A673 (cell line): ENCODE data around the gene STX18. TPM values are rescaled to one million over a fixed set of nuclear protein-coding genes. Genes with fewer than 3 reads are reported as not detected.
"Not testable (repeated sequence)": the region's sequence is repeated elsewhere in the genome, so short reads cannot be mapped to it uniquely, and the experiment has no call there.

Source experiments
- BruUV-seq: library from RNA; stranded (reverse); fragments of 400-500 nt; replicated peaks from 2 replicates; lab custom pipeline; 2021; lab: Mats Ljungman, UMichigan
- CTCF ChIA-PET: fragments of 300-600 bp; sonication (Branson Sonifier 250); formaldehyde crosslinking; loops from one replicate; lab custom pipeline; 2022; ENCODE audit warnings: antibody characterized with exemption; lab: Charles Lee
- POLR2A ChIA-PET: fragments of 300-600 bp; sonication (Branson Sonifier 250); formaldehyde crosslinking; loops from one replicate; lab custom pipeline; 2022; ENCODE audit warnings: antibody characterized with exemption; ENCODE audit not compliant: low non-redundant PET; lab: Charles Lee
- DNase-seq: peaks from one replicate; pipeline ENCODE4 v3.0.0-alpha.2; 2015; ENCODE audit warnings: low spot score
- H3K27ac ChIP-seq: fragments of 200-600 bp; sonication (generic); 2 replicates; pipeline ENCODE4 v1.5.1; 2016; ENCODE audit warnings: mixed run types, low read depth, mild to moderate bottlenecking, mixed read lengths, antibody characterized with exemption, low read length; ENCODE audit not compliant: poor library complexity, severe bottlenecking
- H3K27me3 ChIP-seq: fragments of 200-600 bp; sonication (generic); replicated peaks from 2 replicates; pipeline ENCODE4 v1.6.1; 2017; ENCODE audit warnings: mixed run types, low read depth, mild to moderate bottlenecking, mixed read lengths, antibody characterized with exemption, low read length; ENCODE audit not compliant: insufficient read depth, poor library complexity
- H3K36me3 ChIP-seq: fragments of 200-600 bp; sonication (generic); 2 replicates; pipeline ENCODE4 v1.6.1; 2016; ENCODE audit warnings: mixed run types, mild to moderate bottlenecking, mixed read lengths, antibody characterized with exemption, low read length; ENCODE audit not compliant: insufficient read depth, poor library complexity, severe bottlenecking
- H3K4me1 ChIP-seq: fragments of 200-600 bp; sonication (generic); 2 replicates; pipeline ENCODE4 v1.6.1; 2017; ENCODE audit warnings: mixed run types, mild to moderate bottlenecking, mixed read lengths, antibody characterized with exemption, low read length; ENCODE audit not compliant: insufficient read depth, poor library complexity, severe bottlenecking
- H3K4me3 ChIP-seq: fragments of 200-600 bp; sonication (generic); 2 replicates; pipeline ENCODE4 v1.5.1; 2016; ENCODE audit warnings: low read depth, mixed run types, mild to moderate bottlenecking, mixed read lengths, low read length; ENCODE audit not compliant: poor library complexity, severe bottlenecking
- H3K9me3 ChIP-seq: fragments of 200-600 bp; sonication (generic); 2 replicates; pipeline ENCODE4 v1.6.1; 2016; ENCODE audit warnings: mixed run types, low read depth, mild to moderate bottlenecking, mixed read lengths, antibody characterized with exemption, low read length; ENCODE audit not compliant: poor library complexity, severe bottlenecking
- EZH2 ChIP-seq: fragments of 200-600 bp; sonication (generic); IDR thresholded peaks from 2 replicates; pipeline ENCODE4 v1.6.1; 2017; ENCODE audit warnings: borderline replicate concordance, low read depth, mild to moderate bottlenecking, mixed read lengths, antibody characterized with exemption, low read length; ENCODE audit not compliant: poor library complexity, severe bottlenecking
- intact Hi-C: fragments of 100-400 bp; cut with micrococcal nuclease; formaldehyde crosslinking; loops from one replicate; pipeline ENCODE4 v1.10.0; 2022; ENCODE audit not compliant: unreplicated experiment
- total RNA-seq: library from RNA; stranded (reverse); gene quantifications from 2 replicates; pipeline ENCODE4 v1.2.3, GENCODE V29; 2021
- TF ChIP-seq, protein P1 (sequence below): fragments of 300-800, 200-600 bp; sonication (generic); conservative IDR thresholded peaks from 2 replicates; pipeline ENCODE4 v1.5.1; 2017; ENCODE audit warnings: low read depth, mild to moderate bottlenecking, antibody characterized with exemption, low read length, moderate library complexity, mixed read lengths

The STX18 gene
- total RNA-seq, 1 experiment from 2014 or later, result 34.3 TPM

- Histone ChIP-seq H3K4me3 (no peak overlapping the region), H3K4me1 (peaks cover 8% of the 10 kb centered on the region), H3K9me3 (no peaks in the 10 kb centered on the region), H3K36me3 (peaks cover 4% of the 10 kb centered on the region), H3K27me3 (no peaks in the 10 kb centered on the region), H3K27ac (no peak overlapping the region)
- ChIA-PET POLR2A (interaction anchor here (0.7 kb wide), 1 partner anchor 9 kb away, joined by 9 read pairs; no protein-coding TSS in a partner anchor), CTCF (no interaction called here)
- DNase-seq, result no peak
- no peak for TF ChIP-seq EZH2
- TF ChIP-seq, protein P1, sequence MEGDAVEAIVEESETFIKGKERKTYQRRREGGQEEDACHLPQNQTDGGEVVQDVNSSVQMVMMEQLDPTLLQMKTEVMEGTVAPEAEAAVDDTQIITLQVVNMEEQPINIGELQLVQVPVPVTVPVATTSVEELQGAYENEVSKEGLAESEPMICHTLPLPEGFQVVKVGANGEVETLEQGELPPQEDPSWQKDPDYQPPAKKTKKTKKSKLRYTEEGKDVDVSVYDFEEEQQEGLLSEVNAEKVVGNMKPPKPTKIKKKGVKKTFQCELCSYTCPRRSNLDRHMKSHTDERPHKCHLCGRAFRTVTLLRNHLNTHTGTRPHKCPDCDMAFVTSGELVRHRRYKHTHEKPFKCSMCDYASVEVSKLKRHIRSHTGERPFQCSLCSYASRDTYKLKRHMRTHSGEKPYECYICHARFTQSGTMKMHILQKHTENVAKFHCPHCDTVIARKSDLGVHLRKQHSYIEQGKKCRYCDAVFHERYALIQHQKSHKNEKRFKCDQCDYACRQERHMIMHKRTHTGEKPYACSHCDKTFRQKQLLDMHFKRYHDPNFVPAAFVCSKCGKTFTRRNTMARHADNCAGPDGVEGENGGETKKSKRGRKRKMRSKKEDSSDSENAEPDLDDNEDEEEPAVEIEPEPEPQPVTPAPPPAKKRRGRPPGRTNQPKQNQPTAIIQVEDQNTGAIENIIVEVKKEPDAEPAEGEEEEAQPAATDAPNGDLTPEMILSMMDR, result no peak
- BruUV-seq, result no TSS peak
- intact Hi-C loops, result no loop called here
These were observed 69.4 kb downstream of the STX18 start for GRCh38 chr4:4472344-4472958.

GRCh38 chr4:4471195-4471594 is 70.7 kb downstream of the STX18 start:
- no peak for TF ChIP-seq EZH2
- TF ChIP-seq, protein P1, result no peak
- CTCF ChIA-PET, result no interaction called here
- no TSS peak for BruUV-seq
- Histone ChIP-seq H3K4me3 (no peak overlapping the region), H3K4me1 (peaks cover 8% of the 10 kb centered on the region), H3K27me3 (no peaks in the 10 kb centered on the region), H3K27ac (no peak overlapping the region), H3K36me3 (peaks cover 4% of the 10 kb centered on the region), H3K9me3 (no peaks in the 10 kb centered on the region)
- DNase-seq, result no peak
- intact Hi-C loops, result no loop called here
- POLR2A ChIA-PET, result no interaction called here

- no peak for TF ChIP-seq EZH2
- TF ChIP-seq, protein P1, result no peak
- BruUV-seq, result no TSS peak
- Histone ChIP-seq H3K4me3 (no peak overlapping the region), H3K36me3 (peaks cover 4% of the 10 kb centered on the region), H3K9me3 (no peaks in the 10 kb centered on the region), H3K27me3 (no peaks in the 10 kb centered on the region), H3K4me1 (peaks cover 8% of the 10 kb centered on the region), H3K27ac (no peak overlapping the region)
- no peak for DNase-seq
- intact Hi-C loops, result no loop called here
- ChIA-PET CTCF (no interaction called here), POLR2A (no interaction called here)
These were observed 71.6 kb downstream of the STX18 start for GRCh38 chr4:4470208-4470607.

DNA sequence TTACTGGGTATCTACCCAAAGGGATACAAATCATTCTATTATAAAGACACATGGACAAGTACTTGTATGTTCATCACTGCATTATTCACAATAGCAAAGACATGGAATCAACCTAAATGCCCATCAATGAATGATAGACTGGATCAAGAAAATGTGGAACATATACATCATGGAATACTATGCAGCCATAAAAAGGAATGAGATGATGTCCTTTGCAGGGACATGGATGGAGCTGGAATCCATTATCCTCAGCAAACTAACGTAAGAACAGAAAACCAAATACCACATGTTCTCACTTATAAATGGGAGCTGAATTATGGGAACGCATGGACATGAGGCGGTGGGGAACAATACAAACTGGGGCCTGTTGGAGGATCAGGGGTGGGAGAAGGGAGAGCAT is 76.6 kb downstream of the STX18 start:
- H3K4me3 ChIP-seq, H3K4me1 ChIP-seq, H3K36me3 ChIP-seq, H3K27me3 ChIP-seq, H3K9me3 ChIP-seq, BruUV-seq, POLR2A ChIA-PET, H3K27ac ChIP-seq, DNase-seq, intact Hi-C loops: not testable (repeated sequence)
- CTCF ChIA-PET, result interaction anchor here (0.7 kb wide), 1 partner anchor 155 kb away, joined by 8 read pairs; no protein-coding TSS in a partner anchor
